ENCODE results near the gene OR2T29. TPM values are rescaled to one million over a fixed set of nuclear protein-coding genes. Genes with fewer than 3 reads are reported as not detected.

OR2T29 gene, protein sequence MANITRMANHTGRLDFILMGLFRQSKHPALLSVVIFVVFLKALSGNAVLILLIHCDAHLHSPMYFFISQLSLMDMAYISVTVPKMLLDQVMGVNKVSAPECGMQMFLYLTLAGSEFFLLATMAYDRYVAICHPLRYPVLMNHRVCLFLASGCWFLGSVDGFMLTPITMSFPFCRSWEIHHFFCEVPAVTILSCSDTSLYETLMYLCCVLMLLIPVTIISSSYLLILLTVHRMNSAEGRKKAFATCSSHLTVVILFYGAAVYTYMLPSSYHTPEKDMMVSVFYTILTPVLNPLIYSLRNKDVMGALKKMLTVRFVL
- not detected for total RNA-seq

DNA sequence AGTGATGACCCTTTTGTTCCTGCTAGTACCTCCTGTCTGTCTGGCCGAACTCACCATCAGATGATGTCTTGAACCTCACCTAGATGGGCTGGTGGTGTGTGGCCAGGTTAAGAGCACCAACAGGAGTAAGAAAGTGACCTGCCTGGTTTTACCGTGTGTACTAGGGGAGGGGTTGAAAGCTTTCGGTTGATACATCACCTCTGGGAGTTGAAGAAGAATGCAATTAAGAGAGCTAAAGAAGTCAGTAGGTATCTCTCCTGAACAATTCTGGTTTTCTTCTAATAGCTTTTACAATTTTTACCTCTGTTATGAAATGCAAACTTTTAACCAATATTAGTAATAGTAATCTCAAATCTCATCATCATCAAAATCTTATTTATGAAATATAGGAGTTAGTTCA is at the start of gene OR2T29:
TSS of gene OR2T29 (minus strand) at position 101 of the 400 bp plus-strand sequence. CDS start 3,281 bp downstream, outside the sequence.

DNA sequence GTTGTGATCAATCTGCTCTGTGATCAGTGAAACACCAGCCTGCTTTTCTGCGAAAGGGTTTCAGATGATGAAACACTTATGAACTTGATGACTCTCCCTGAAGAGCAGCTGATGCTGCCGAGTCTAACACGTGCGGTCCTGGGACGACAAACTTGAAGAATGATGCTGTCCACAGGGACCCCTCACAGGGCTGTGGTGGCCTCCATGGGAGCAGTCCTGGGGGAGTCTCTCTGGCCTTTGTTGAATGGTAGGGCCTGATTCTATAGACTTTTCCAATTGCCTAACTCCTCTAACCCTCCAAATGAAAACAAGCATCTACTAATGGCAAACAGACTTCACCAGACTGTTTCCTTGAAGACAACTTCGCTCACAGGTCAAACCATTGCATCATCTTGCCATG is 35.0 kb upstream of the OR2T29 start, which contains the start of gene OR2T10:
TSS of gene OR2T10 (minus strand) at position 112 of the 400 bp plus-strand sequence. CDS start 3,932 bp downstream, outside the sequence.

DNA sequence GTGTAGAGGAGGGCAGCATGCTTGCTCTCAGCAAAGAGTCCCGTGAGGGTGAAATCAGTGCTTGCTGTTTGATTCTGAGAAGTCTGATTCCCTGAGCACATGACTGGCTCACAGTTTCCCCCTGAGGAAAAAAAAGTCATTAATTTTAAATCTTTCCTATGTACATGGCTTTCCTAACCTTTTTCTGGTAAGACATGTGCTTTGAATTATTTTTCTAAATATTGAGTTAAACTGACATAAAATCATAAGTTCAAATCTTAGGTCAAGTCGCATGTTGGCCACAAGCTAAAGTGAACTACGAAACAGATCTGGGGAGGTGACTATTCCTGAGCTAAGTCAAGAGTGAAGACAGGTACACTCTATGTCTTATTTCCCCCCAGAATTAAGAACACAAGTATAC is 12.1 kb upstream of the OR2T29 start, which contains the start of gene OR2T34:
TSS of gene OR2T34 (minus strand) at position 101 of the 400 bp plus-strand sequence. CDS start at position 101, 0 bp downstream.

DNA sequence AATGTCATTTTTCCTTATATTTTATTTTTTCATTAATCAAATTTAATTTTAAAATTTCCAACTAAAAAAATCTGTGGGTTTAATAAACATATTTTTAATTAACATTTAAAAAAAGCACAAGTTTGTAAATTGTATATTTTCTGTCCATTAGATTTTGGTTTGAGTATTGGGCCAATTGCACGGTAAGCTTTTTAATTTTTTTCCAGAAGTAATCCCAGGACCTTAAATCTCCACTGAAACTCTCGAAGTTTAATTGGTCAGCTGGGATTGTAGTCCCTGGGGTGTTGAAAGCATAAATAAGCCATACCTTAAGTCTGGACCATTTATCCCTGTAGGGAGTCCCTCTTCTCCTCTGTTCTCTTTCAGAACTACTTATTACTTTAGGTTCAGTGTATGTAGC is 54.8 kb downstream of the OR2T29 start, which contains the start of gene OR2G6:
TSS of gene OR2G6 (plus strand) at position 301 of the 400 bp plus-strand sequence. CDS start 13,574 bp downstream, outside the sequence.

Other genes with a start within 250 kb of the OR2T29 start
- not detected for gene OR2M7, start 238.2 kb downstream of the OR2T29 start, total RNA-seq
- not detected for gene OR14C36, start 214.0 kb downstream of the OR2T29 start, total RNA-seq
- gene OR2T4, start 201.1 kb downstream of the OR2T29 start, total RNA-seq = not detected
- gene OR2T6, start 187.0 kb downstream of the OR2T29 start, total RNA-seq = not detected
- not detected for gene OR2T1, start 159.7 kb downstream of the OR2T29 start, total RNA-seq
- gene OR2T2, start 117.1 kb downstream of the OR2T29 start, total RNA-seq = not detected
- not detected for gene OR2T3, start 89.4 kb downstream of the OR2T29 start, total RNA-seq
- not detected for gene OR2T5, start 74.2 kb downstream of the OR2T29 start, total RNA-seq
- not detected for gene OR2G6, start 54.7 kb downstream of the OR2T29 start, total RNA-seq
- gene OR2T34, start 12.0 kb upstream of the OR2T29 start, total RNA-seq = not detected
- not detected for gene OR2T10, start 34.9 kb upstream of the OR2T29 start, total RNA-seq
- gene OR2T11, start 72.3 kb upstream of the OR2T29 start, total RNA-seq = not detected
- gene OR2T35, start 82.5 kb upstream of the OR2T29 start, total RNA-seq = not detected
- not detected for gene OR2T27, start 92.8 kb upstream of the OR2T29 start, total RNA-seq
- not detected for gene OR14I1, start 140.0 kb upstream of the OR2T29 start, total RNA-seq
- not detected for gene LYPD8, start 193.0 kb upstream of the OR2T29 start, total RNA-seq

Data from activated naive CD4-positive, alpha-beta T cell treated with anti-CD3 and anti-CD28 coated beads, Interleukin-2, amount 10 ng/mL, durations not matched to agents 5 hours and 36 hours (primary cell).